Neural progenitor cell (in vitro differentiated cells): ENCODE results near the gene ASCC2.

Source experiments
- EZH2 ChIP-seq: fragments of 200-600 bp; sonication (generic); IDR thresholded peaks from 2 replicates; pipeline ENCODE4 v1.6.1; 2017; ENCODE audit warnings: antibody characterized with exemption, mild to moderate bottlenecking, moderate library complexity
- EZH2phosphoT487 ChIP-seq: fragments of 200-600 bp; sonication (generic); IDR thresholded peaks from 2 replicates; pipeline ENCODE4 v1.6.1; 2017; ENCODE audit warnings: antibody characterized with exemption
- TF ChIP-seq, protein P1 (sequence below): fragments of 200-600 bp; sonication (generic); IDR thresholded peaks from 2 replicates; pipeline ENCODE4 v1.5.1; 2017; ENCODE audit warnings: antibody characterized with exemption, mild to moderate bottlenecking

DNA sequence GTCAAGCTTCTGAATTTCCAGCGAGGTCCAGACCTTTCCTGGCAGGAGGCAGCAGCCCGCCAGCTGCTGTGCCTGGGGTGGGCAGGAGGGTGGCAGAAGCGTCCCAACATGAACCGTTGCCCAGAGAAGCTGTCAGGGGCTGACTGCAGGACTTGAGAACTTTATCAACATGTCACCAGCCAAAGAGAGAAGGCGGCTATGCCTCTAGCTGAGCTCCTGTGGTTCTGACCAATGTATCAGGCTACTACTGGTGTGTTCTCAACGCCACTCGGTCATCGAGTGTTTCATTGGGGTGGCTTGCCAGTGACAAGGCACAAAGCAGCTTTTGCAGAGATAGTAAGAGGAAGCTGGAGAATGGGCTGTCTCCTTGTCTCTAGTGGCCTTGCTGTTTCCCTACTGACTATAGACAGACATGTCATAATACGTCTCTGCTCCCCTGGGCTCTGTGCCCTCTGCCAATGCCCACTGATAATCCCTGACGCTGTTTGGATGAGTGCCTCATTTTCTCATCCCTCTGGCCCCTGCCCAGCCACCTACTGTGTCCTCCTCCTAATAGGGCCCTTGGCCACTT lies 17.6 kb upstream of the ASCC2 start:
- TF ChIP-seq, protein P1, sequence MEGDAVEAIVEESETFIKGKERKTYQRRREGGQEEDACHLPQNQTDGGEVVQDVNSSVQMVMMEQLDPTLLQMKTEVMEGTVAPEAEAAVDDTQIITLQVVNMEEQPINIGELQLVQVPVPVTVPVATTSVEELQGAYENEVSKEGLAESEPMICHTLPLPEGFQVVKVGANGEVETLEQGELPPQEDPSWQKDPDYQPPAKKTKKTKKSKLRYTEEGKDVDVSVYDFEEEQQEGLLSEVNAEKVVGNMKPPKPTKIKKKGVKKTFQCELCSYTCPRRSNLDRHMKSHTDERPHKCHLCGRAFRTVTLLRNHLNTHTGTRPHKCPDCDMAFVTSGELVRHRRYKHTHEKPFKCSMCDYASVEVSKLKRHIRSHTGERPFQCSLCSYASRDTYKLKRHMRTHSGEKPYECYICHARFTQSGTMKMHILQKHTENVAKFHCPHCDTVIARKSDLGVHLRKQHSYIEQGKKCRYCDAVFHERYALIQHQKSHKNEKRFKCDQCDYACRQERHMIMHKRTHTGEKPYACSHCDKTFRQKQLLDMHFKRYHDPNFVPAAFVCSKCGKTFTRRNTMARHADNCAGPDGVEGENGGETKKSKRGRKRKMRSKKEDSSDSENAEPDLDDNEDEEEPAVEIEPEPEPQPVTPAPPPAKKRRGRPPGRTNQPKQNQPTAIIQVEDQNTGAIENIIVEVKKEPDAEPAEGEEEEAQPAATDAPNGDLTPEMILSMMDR, result no peak
- TF ChIP-seq EZH2 (no peak), EZH2phosphoT487 (no peak)
